ENCODE measurements around the gene HSD17B7.
"Not testable (repeated sequence)": the region's sequence is repeated elsewhere in the genome, so short reads cannot be mapped to it uniquely, and the experiment has no call there.

HSD17B7 gene

GRCh38 chr1:162772571-162773154 lies 17.8 kb upstream of the HSD17B7 start:
- H3K36me3 ChIP-seq (ENCODE audit: control insufficient read depth in 1 of 2, insufficient read depth in 2 of 2, low read length in 2 of 2): peaks cover 18 to 50% of the 10 kb centered on the region in 2 donors
- H3K4me3 ChIP-seq (ENCODE audit: low read depth in 1 of 2, low read length in 2 of 2): no peak overlapping the region
- no peaks in the 10 kb centered on the region for H3K27me3 ChIP-seq (ENCODE audit: low read depth, low read length)
- H3K9me3 ChIP-seq (ENCODE audit: control insufficient read depth in 1 of 2, low read length in 2 of 2): no peaks in the 10 kb centered on the region
- H3K27ac ChIP-seq (ENCODE audit: low read length): no peak overlapping the region
- H3K4me1 ChIP-seq (ENCODE audit: control insufficient read depth in 1 of 2, insufficient read depth in 2 of 2, low read length in 2 of 2): no peaks in the 10 kb centered on the region

GRCh38 chr1:162774007-162774406 lies 16.5 kb upstream of the HSD17B7 start:
- Histone ChIP-seq H3K27me3 (ENCODE audit: low read depth, low read length) (no peaks in the 10 kb centered on the region), H3K4me3 (ENCODE audit: low read depth in 1 of 2, low read length in 2 of 2) (no peak overlapping the region), H3K9me3 (ENCODE audit: control insufficient read depth in 1 of 2, low read length in 2 of 2) (no peaks in the 10 kb centered on the region), H3K27ac (ENCODE audit: low read length) (no peak overlapping the region), H3K36me3 (ENCODE audit: control insufficient read depth in 1 of 2, insufficient read depth in 2 of 2, low read length in 2 of 2) (peaks cover 20 to 55% of the 10 kb centered on the region in 2 donors), H3K4me1 (ENCODE audit: control insufficient read depth in 1 of 2, insufficient read depth in 2 of 2, low read length in 2 of 2) (no peaks in the 10 kb centered on the region)

GRCh38 chr1:162779043-162779442 lies 11.5 kb upstream of the HSD17B7 start:
- Histone ChIP-seq H3K27me3 (ENCODE audit: low read depth, low read length) (no peaks in the 10 kb centered on the region), H3K4me1 (ENCODE audit: control insufficient read depth in 1 of 2, insufficient read depth in 2 of 2, low read length in 2 of 2) (no peaks in the 10 kb centered on the region), H3K27ac (ENCODE audit: low read length) (no peak overlapping the region), H3K4me3 (ENCODE audit: low read depth in 1 of 2, low read length in 2 of 2) (no peak overlapping the region), H3K36me3 (ENCODE audit: control insufficient read depth in 1 of 2, insufficient read depth in 2 of 2, low read length in 2 of 2) (peaks cover 20 to 57% of the 10 kb centered on the region in 2 donors), H3K9me3 (ENCODE audit: control insufficient read depth in 1 of 2, low read length in 2 of 2) (no peaks in the 10 kb centered on the region)

- H3K4me1 ChIP-seq (ENCODE audit: control insufficient read depth in 1 of 2, insufficient read depth in 2 of 2, low read length in 2 of 2): no peaks in the 10 kb centered on the region
- H3K27ac ChIP-seq (ENCODE audit: low read length): no peak overlapping the region
- H3K4me3 ChIP-seq (ENCODE audit: low read depth in 1 of 2, low read length in 2 of 2): no peak overlapping the region
- H3K36me3 ChIP-seq (ENCODE audit: control insufficient read depth in 1 of 2, insufficient read depth in 2 of 2, low read length in 2 of 2): peaks cover 19 to 37% of the 10 kb centered on the region in 2 donors
- no peaks in the 10 kb centered on the region for H3K9me3 ChIP-seq (ENCODE audit: control insufficient read depth in 1 of 2, low read length in 2 of 2)
- H3K27me3 ChIP-seq (ENCODE audit: low read depth, low read length): no peaks in the 10 kb centered on the region
Measured at GRCh38 chr1:162782671-162783070, 7.8 kb upstream of the HSD17B7 start.

GRCh38 chr1:162784926-162785325 lies 5.6 kb upstream of the HSD17B7 start:
- H3K27me3 ChIP-seq (ENCODE audit: low read depth, low read length); H3K4me1 ChIP-seq (ENCODE audit: control insufficient read depth in 1 of 2, insufficient read depth in 2 of 2, low read length in 2 of 2); H3K9me3 ChIP-seq (ENCODE audit: control insufficient read depth in 1 of 2, low read length in 2 of 2); H3K4me3 ChIP-seq (ENCODE audit: low read depth in 1 of 2, low read length in 2 of 2); H3K27ac ChIP-seq (ENCODE audit: low read length): not testable (repeated sequence)
- H3K36me3 ChIP-seq (ENCODE audit: control insufficient read depth in 1 of 2, insufficient read depth in 2 of 2, low read length in 2 of 2): peaks cover 9 to 20% of the 10 kb centered on the region in 2 donors

GRCh38 chr1:162788783-162789182 lies 1.7 kb upstream of the HSD17B7 start:
- not testable (repeated sequence) for H3K27ac ChIP-seq (ENCODE audit: low read length); H3K36me3 ChIP-seq (ENCODE audit: control insufficient read depth in 1 of 2, insufficient read depth in 2 of 2, low read length in 2 of 2); H3K4me1 ChIP-seq (ENCODE audit: control insufficient read depth in 1 of 2, insufficient read depth in 2 of 2, low read length in 2 of 2); H3K4me3 ChIP-seq (ENCODE audit: low read depth in 1 of 2, low read length in 2 of 2); H3K27me3 ChIP-seq (ENCODE audit: low read depth, low read length); H3K9me3 ChIP-seq (ENCODE audit: control insufficient read depth in 1 of 2, low read length in 2 of 2)

GRCh38 chr1:162790985-162791357 lies 469 bp downstream of the HSD17B7 start:
- not testable (repeated sequence) for H3K27ac ChIP-seq (ENCODE audit: low read length)

GRCh38 chr1:162794284-162794683 lies 3.8 kb downstream of the HSD17B7 start:
- H3K27ac ChIP-seq (ENCODE audit: low read length); H3K4me3 ChIP-seq (ENCODE audit: low read depth in 1 of 2, low read length in 2 of 2): not testable (repeated sequence)

More at GRCh38 chr1:162790985-162791357, 469 bp downstream of the HSD17B7 start:
- not testable (repeated sequence) for H3K9me3 ChIP-seq (ENCODE audit: control insufficient read depth in 1 of 2, low read length in 2 of 2); H3K36me3 ChIP-seq (ENCODE audit: control insufficient read depth in 1 of 2, insufficient read depth in 2 of 2, low read length in 2 of 2); H3K27me3 ChIP-seq (ENCODE audit: low read depth, low read length); H3K4me1 ChIP-seq (ENCODE audit: control insufficient read depth in 1 of 2, insufficient read depth in 2 of 2, low read length in 2 of 2)
- peak overlapping the region; percentile 50 to 58 for H3K4me3 ChIP-seq (ENCODE audit: low read depth in 1 of 2, low read length in 2 of 2)

GRCh38 chr1:162796617-162797279 lies 6.2 kb downstream of the HSD17B7 start:
- not testable (repeated sequence) for H3K4me1 ChIP-seq (ENCODE audit: control insufficient read depth in 1 of 2, insufficient read depth in 2 of 2, low read length in 2 of 2); H3K9me3 ChIP-seq (ENCODE audit: control insufficient read depth in 1 of 2, low read length in 2 of 2); H3K27me3 ChIP-seq (ENCODE audit: low read depth, low read length); H3K36me3 ChIP-seq (ENCODE audit: control insufficient read depth in 1 of 2, insufficient read depth in 2 of 2, low read length in 2 of 2); H3K4me3 ChIP-seq (ENCODE audit: low read depth in 1 of 2, low read length in 2 of 2); H3K27ac ChIP-seq (ENCODE audit: low read length)

More at GRCh38 chr1:162794284-162794683, 3.8 kb downstream of the HSD17B7 start:
- H3K4me1 ChIP-seq (ENCODE audit: control insufficient read depth in 1 of 2, insufficient read depth in 2 of 2, low read length in 2 of 2); H3K36me3 ChIP-seq (ENCODE audit: control insufficient read depth in 1 of 2, insufficient read depth in 2 of 2, low read length in 2 of 2); H3K27me3 ChIP-seq (ENCODE audit: low read depth, low read length); H3K9me3 ChIP-seq (ENCODE audit: control insufficient read depth in 1 of 2, low read length in 2 of 2): not testable (repeated sequence)

GRCh38 chr1:162799995-162800830 lies 9.7 kb downstream of the HSD17B7 start:
- H3K4me1 ChIP-seq (ENCODE audit: control insufficient read depth in 1 of 2, insufficient read depth in 2 of 2, low read length in 2 of 2); H3K4me3 ChIP-seq (ENCODE audit: low read depth in 1 of 2, low read length in 2 of 2); H3K27ac ChIP-seq (ENCODE audit: low read length); H3K9me3 ChIP-seq (ENCODE audit: control insufficient read depth in 1 of 2, low read length in 2 of 2); H3K27me3 ChIP-seq (ENCODE audit: low read depth, low read length): not testable (repeated sequence)
- peaks cover 0 to 13% of the 10 kb centered on the region in 2 donors for H3K36me3 ChIP-seq (ENCODE audit: control insufficient read depth in 1 of 2, insufficient read depth in 2 of 2, low read length in 2 of 2)

- peaks cover 0 to 15% of the 10 kb centered on the region in 2 donors for H3K36me3 ChIP-seq (ENCODE audit: control insufficient read depth in 1 of 2, insufficient read depth in 2 of 2, low read length in 2 of 2)
- H3K4me1 ChIP-seq (ENCODE audit: control insufficient read depth in 1 of 2, insufficient read depth in 2 of 2, low read length in 2 of 2); H3K4me3 ChIP-seq (ENCODE audit: low read depth in 1 of 2, low read length in 2 of 2); H3K9me3 ChIP-seq (ENCODE audit: control insufficient read depth in 1 of 2, low read length in 2 of 2); H3K27me3 ChIP-seq (ENCODE audit: low read depth, low read length); H3K27ac ChIP-seq (ENCODE audit: low read length): not testable (repeated sequence)
Measured at GRCh38 chr1:162807503-162807902, 17.0 kb downstream of the HSD17B7 start.
